Ovary (tissue), 9 donors: ENCODE results near the gene CCL5. TPM values are rescaled to one million over a fixed set of nuclear protein-coding genes. Genes with fewer than 3 reads are reported as not detected.

Experiments used
- DNase-seq, 5 donors: peaks; one replicate each; pipeline ENCODE4 v3.0.0-alpha.2; 2019 to 2020
- H3K27ac ChIP-seq, 2 donors: fragments of 200-600 bp; one replicate each; pipeline versions ENCODE4 v1.5.1 to v1.8.0; 2019 to 2022
- H3K27me3 ChIP-seq: fragments of 200-600 bp; one replicate; pipeline ENCODE4 v1.8.0; 2022
- H3K36me3 ChIP-seq: fragments of 200-600 bp; sonication (generic); one replicate; pipeline ENCODE4 v1.5.1; 2019
- H3K4me1 ChIP-seq: one replicate; pipeline ENCODE4 v1.8.1; 2013; ENCODE audit warnings: mild to moderate bottlenecking, moderate library complexity; ENCODE audit not compliant: insufficient read depth
- H3K4me3 ChIP-seq: fragments of 200-600 bp; sonication (generic); one replicate; pipeline ENCODE4 v1.5.1; 2017
- H3K9me3 ChIP-seq, 2 donors: fragments of 200-600 bp in 1 of 2; sonication (generic) in 1 of 2; one replicate each; pipeline versions ENCODE4 v1.5.1 to v1.8.1; 2013 to 2019; ENCODE audit warnings: mild to moderate bottlenecking in 1 of 2, moderate library complexity in 1 of 2
- EP300 ChIP-seq: sonication (generic); formaldehyde crosslinking; IDR thresholded peaks from one replicate; pipeline ENCODE4 v1.6.1; 2017; ENCODE audit warnings: antibody characterized with exemption
- POLR2A ChIP-seq: fragments of 450-650 bp; IDR thresholded peaks from one replicate; pipeline ENCODE4 v1.6.1; 2017; ENCODE audit warnings: antibody characterized with exemption, mild to moderate bottlenecking, moderate library complexity
- WGBS, 3 donors: extraction: QIAGEN DNeasy Blood & Tissue Kit in 1 of 3; methylation state at CpG; one replicate each; pipeline versions ENCODE4 v1.1.5 to v1.1.7; 2013 to 2017; 5-methylcytosine and 5-hydroxymethylcytosine counted together
- intact Hi-C, 4 donors: fragments of 100-400 bp; cut with DNase I; formaldehyde crosslinking; loops; one replicate each; pipeline versions ENCODE4 v1.11.0 to v1.15.1; 2022 to 2023
- polyA plus RNA-seq, 2 donors: library from polyadenylated mRNA; stranded (reverse); fragments of 200-250 nt in 1 of 2; fragments of 350-450 nt in 1 of 2; fragmentation: Illumina TruSeq in 1 of 2; extraction: RNeasy Lipid Tissue Mini Kit (QIAGEN cat#74804) in 1 of 2; gene quantifications; one replicate each; pipeline ENCODE4 v1.2.3, GENCODE V29; 2013 to 2014
- total RNA-seq, 7 donors: library from RNA; depleted of rRNA in 2 of 7; stranded (reverse); fragments of >200 nt in 2 of 7; fragmentation: NEBNext Ultra II Directional in 3 of 7; extraction: Animal tissue kit (Norgen Biotek cat#: 25700) in 3 of 7; gene quantifications; one replicate each; pipeline versions ENCODE4 v1.1.0 to v1.2.4, GENCODE V29; 2016 to 2023
- TF ChIP-seq, protein P1 (sequence below), 3 donors: fragments of 450-650 bp in 2 of 3; fragments of 200-600 bp in 1 of 3; IDR thresholded peaks; one replicate each; pipeline versions ENCODE4 v1.5.1 to v1.8.0; 2016 to 2022; ENCODE audit warnings: antibody characterized with exemption in 3 of 3, mild to moderate bottlenecking in 1 of 3
- donor health status: DM: no; HTN: no; CAD: no; lungs with moderate emphysema.
- donor health status: DM: no; HTN: no; CAD: no.
- donor health status: Bipolar disorder and iron deficiency.
- donor health status: DM: yes; HTN: yes; CAD: no.
- donor health status: DM: no; HTN: no; CAD: no.
- donor health status: DM: yes; HTN: yes; CAD: no.

CCL5 gene
- total and polyA plus RNA-seq, 9 donors, result 0.28 to 44.5 (median 2.1) TPM

DNA sequence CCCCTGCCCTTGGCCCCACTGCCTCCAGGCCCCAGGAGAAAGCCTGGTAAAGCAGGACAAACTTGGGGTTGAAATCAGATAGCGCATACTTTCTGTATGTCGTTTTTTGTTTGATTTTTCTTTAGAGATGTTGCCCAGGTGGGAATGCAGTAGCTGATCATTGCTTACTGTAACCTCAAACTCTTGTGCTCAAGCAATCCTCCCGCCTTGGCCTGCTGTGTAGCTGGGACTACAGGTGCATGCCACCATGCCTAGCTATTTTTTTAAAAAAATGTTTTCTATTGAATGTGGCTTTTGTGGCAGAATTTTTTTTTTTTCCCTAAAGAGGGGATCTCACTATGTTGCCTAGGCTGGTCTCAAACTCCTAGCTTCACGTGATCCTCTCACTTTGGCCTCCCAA is 11.1 kb upstream of the CCL5 start:
- Histone ChIP-seq H3K27ac (no peak overlapping the region), H3K9me3 (no peaks in the 10 kb centered on the region), H3K27me3 (no peaks in the 10 kb centered on the region), H3K4me3 (no peak overlapping the region), H3K36me3 (no peaks in the 10 kb centered on the region), H3K4me1 (no peaks in the 10 kb centered on the region)
- intact Hi-C loops, result no loop called here
- TF ChIP-seq, protein P1, sequence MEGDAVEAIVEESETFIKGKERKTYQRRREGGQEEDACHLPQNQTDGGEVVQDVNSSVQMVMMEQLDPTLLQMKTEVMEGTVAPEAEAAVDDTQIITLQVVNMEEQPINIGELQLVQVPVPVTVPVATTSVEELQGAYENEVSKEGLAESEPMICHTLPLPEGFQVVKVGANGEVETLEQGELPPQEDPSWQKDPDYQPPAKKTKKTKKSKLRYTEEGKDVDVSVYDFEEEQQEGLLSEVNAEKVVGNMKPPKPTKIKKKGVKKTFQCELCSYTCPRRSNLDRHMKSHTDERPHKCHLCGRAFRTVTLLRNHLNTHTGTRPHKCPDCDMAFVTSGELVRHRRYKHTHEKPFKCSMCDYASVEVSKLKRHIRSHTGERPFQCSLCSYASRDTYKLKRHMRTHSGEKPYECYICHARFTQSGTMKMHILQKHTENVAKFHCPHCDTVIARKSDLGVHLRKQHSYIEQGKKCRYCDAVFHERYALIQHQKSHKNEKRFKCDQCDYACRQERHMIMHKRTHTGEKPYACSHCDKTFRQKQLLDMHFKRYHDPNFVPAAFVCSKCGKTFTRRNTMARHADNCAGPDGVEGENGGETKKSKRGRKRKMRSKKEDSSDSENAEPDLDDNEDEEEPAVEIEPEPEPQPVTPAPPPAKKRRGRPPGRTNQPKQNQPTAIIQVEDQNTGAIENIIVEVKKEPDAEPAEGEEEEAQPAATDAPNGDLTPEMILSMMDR (IDR thresholded peaks at IDR 0.05), result no peak
- WGBS, 3 donors, result 80 to 82% (median 80%) methylated on average over 4 of the region's 4 CpGs
- no peak for DNase-seq

DNA sequence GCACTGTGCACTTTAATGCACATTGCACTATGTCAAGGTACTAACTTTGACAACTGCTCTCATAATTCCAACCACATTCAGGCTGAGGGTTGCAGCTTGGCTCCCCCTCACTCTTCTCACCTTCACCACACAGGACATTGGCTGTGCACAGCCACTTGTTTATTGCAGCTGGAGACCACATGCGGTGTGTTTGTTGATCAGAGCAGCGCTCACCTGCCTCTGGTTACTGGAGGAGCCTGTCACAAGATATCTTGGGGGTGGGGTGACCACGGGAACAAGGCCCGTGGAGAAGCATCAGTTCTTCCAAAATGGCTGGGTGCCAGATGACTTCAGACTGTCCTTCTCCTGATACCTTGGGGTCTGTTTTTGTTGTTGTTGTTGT is 10.6 kb upstream of the CCL5 start:
- H3K9me3 ChIP-seq, result no peaks in the 10 kb centered on the region
- WGBS, 3 donors, result 36 to 52% (median 48%) methylated on average over 4 of the region's 4 CpGs
- TF ChIP-seq, protein P1 (IDR thresholded peaks at IDR 0.05), result no peak
- TF ChIP-seq EP300, result no peak
- TF ChIP-seq POLR2A, result no peak
- no peaks in the 10 kb centered on the region for H3K27me3 ChIP-seq
- DNase-seq, result no peak
- H3K4me3 ChIP-seq, result no peak overlapping the region
- H3K27ac ChIP-seq, result no peak overlapping the region
- intact Hi-C loops, result no loop called here
- H3K36me3 ChIP-seq, result no peaks in the 10 kb centered on the region
- no peaks in the 10 kb centered on the region for H3K4me1 ChIP-seq

DNA sequence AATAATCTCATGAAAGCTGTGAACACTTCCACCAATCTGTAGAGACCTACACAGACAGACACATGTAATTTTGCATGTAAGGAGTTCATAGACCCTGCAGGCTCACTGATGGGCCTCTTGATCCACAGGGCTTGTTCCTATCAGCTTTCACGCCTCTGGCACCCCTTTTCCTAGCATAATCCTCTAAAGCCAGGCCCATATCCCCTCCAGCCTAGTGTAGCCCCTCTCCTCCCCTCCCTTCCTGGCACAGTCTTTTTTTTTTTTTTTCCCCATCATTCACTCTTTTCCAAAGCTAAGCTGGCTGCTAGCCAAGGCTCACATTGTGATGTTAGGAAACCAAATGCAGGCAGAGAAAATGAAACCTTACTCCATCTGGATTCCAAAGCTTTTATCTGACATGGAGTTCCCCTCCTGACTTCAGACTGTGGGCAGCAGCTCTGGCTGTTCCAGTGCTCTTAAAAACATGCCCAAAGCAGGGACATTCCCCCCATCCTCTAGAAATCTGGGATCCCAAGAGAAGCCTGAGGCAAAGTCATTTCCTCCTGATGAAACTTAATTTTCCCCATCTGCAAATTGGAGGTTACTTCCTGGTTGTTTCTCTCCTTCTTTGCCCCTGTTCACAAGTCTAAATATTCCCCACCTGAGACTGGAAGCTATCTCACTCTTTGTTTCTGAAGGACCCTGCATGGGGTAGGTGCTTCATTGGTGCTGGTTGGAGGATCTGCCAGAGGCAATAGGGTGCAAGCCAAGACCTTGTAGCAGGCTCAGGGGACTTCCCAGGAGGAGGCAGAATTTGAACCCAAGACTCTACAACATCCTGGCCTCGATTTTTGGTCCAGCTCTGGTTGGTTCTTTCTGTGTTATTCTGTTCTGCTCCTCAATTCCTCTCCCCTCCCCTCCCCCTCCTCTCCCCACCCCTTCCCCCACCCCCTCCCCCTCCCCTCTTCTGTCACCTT is 9.9 kb upstream of the CCL5 start:
- peak in 1 of 5 donors; percentile 26 for DNase-seq
- Histone ChIP-seq H3K9me3 (no peaks in the 10 kb centered on the region), H3K4me1 (no peaks in the 10 kb centered on the region), H3K4me3 (no peak overlapping the region), H3K36me3 (no peaks in the 10 kb centered on the region), H3K27me3 (no peaks in the 10 kb centered on the region), H3K27ac (no peak overlapping the region)
- WGBS, 3 donors, result 84 to 89% (median 85%) methylated on average over 2 of the region's 2 CpGs
- TF ChIP-seq POLR2A (no peak), EP300 (no peak)
- TF ChIP-seq, protein P1 (IDR thresholded peaks at IDR 0.05), result no peak
- intact Hi-C loops, result no loop called here

DNA sequence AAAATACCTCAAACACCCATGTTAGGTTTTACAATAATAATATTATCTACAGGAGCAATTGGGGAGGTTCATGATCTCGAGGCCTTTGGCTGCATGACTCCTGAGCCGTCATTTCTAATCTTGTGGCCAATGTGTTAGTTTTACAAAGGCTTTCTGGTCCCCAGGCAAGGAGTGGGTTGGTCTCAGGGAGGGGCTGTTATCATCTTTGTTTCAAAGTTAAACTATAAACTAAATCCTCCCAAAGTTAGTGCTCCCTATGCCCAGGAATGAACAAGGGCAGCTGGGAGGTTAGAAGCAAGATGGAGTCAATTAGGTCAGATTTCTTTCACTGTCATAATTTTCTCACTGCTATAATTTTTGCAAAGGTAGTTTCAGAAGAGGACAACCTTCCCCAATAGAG is 9.1 kb upstream of the CCL5 start:
- Histone ChIP-seq H3K27ac (no peak overlapping the region), H3K4me1 (no peaks in the 10 kb centered on the region), H3K4me3 (no peak overlapping the region), H3K36me3 (no peaks in the 10 kb centered on the region), H3K27me3 (no peaks in the 10 kb centered on the region), H3K9me3 (no peaks in the 10 kb centered on the region)
- no peak for TF ChIP-seq POLR2A
- TF ChIP-seq, protein P1 (IDR thresholded peaks at IDR 0.05), result no peak
- TF ChIP-seq EP300, result no peak
- 77 to 88% (median 77%) methylated on average over 2 of the region's 2 CpGs for WGBS, 3 donors
- no peak for DNase-seq
- intact Hi-C loops, result no loop called here
